HG03378 (cell line): ENCODE data around the gene SPON1.
"Not testable (repeated sequence)": the region's sequence is repeated elsewhere in the genome, so short reads cannot be mapped to it uniquely, and the experiment has no call there.

ENCODE experiments used
- ATAC-seq: cut with Tn5 transposase; IDR thresholded peaks from one replicate; pipeline ENCODE4 v1.9.1; 2021; ENCODE audit warnings: mild to moderate bottlenecking, moderate library complexity; ENCODE audit not compliant: unreplicated experiment

The SPON1 gene

GRCh38 chr11:14173679-14174078 lies 211.2 kb downstream of the SPON1 start:
- ATAC-seq = not testable (repeated sequence)

- no peak for ATAC-seq
Observed at GRCh38 chr11:14179116-14179820, 216.7 kb downstream of the SPON1 start.

GRCh38 chr11:14181121-14181520 lies 218.6 kb downstream of the SPON1 start:
- no peak for ATAC-seq

GRCh38 chr11:14182833-14183364 lies 220.4 kb downstream of the SPON1 start:
- no peak for ATAC-seq

GRCh38 chr11:14184028-14184940 lies 221.8 kb downstream of the SPON1 start:
- ATAC-seq = no peak

- no peak for ATAC-seq
Observed at GRCh38 chr11:14185461-14185860, 222.9 kb downstream of the SPON1 start.

- ATAC-seq = no peak
Observed at GRCh38 chr11:14186046-14186775, 223.7 kb downstream of the SPON1 start.

- no peak for ATAC-seq
Observed at GRCh38 chr11:14189874-14190273, 227.4 kb downstream of the SPON1 start.

GRCh38 chr11:14190992-14191778 lies 228.7 kb downstream of the SPON1 start:
- ATAC-seq = no peak

GRCh38 chr11:14193644-14194043 lies 231.1 kb downstream of the SPON1 start:
- ATAC-seq = no peak

GRCh38 chr11:14202251-14203196 lies 240.0 kb downstream of the SPON1 start:
- ATAC-seq = peak; percentile 73

- ATAC-seq = no peak
Observed at GRCh38 chr11:14203321-14203720, 240.8 kb downstream of the SPON1 start.

GRCh38 chr11:14212986-14213385 lies 250.5 kb downstream of the SPON1 start:
- no peak for ATAC-seq

GRCh38 chr11:14218728-14219127 lies 256.2 kb downstream of the SPON1 start:
- ATAC-seq = no peak

- ATAC-seq = no peak
Observed at GRCh38 chr11:14223636-14224288, 261.2 kb downstream of the SPON1 start.

- ATAC-seq = no peak
Observed at GRCh38 chr11:14224395-14224794, 261.9 kb downstream of the SPON1 start.

GRCh38 chr11:14225666-14226065 lies 263.1 kb downstream of the SPON1 start:
- ATAC-seq = no peak

- no peak for ATAC-seq
Observed at GRCh38 chr11:14228356-14228755, 265.8 kb downstream of the SPON1 start.

- ATAC-seq = no peak
Observed at GRCh38 chr11:14229472-14229871, 266.9 kb downstream of the SPON1 start.
